NCI-H2029 (cell line): ENCODE results near the gene BCORL1.

ENCODE experiments used
- DNase-seq: peaks from one replicate; lab custom pipeline; 2025; lab: John Stamatoyannopoulos, UW

The BCORL1 gene

DNA sequence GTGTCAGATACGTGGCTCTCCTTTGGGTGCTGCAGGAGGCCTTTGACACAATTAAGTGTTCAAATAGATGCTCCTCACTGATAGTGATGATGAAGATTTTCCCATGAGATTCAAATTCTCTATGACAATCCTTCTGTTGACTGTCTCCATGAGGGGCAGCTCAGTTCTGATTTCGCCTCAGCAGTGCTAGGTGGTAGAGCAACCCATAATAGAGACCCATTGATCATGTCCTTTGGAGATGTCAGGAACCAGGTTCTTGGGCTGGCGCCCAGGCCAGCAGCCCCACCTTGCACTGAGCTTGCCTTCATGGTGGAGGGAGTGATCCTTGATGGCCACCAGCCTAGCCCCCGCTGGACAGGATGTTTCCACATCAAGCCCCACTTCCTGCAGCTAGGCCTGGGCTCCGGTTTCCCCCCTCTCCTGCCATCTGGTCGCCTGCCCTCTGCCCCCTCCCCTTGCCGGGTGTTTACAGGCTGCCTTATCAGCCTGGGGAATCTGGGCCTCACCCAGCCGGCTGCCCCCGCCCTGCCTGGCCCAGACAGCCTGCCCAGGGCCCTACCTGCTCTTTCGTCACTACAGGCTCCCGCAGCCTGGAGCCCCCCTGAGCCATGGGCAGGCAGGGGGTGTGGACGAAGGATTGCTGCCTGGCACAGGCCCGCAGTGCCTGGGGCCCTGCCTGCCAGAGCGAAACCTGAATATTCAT, 115.2 kb downstream of the BCORL1 start:
- DNase-seq: peak; percentile 7

DNA sequence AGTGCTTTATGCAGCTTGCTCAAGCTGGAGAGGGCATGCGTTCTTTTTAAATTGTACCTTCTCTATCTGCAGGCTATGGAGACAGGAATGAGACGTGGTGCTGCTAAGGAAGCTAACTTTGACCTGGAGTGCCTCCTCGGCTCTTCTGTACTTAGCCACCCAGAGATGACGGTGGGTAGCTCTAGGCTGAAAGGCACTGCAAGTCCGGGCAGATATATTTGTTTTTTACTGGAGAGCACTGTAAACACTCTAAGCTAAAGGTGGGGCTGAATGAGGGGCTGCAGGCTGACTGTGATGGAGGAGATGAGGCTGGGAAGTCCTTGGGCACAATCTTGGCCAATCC, 115.7 kb downstream of the BCORL1 start:
- DNase-seq: no peak

DNA sequence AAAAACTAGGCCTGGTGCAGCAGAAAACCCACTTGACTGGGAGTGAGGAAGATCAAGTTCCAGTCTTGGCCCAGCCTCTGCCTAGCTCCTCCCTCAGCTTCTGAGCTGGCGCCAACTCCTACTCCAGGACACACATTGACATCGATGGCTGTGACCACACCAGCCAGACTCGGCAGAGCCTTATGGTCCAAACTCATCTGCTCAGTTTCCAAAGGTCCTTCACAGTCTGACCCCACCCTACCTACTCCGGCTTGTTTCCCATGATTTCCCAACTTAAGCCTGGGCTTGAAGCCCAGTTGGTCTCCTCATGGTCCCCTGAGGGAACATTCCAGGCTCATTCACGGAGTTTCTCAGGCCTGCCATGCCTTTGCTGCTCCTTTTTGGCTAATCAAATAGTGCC, 117.7 kb downstream of the BCORL1 start:
- peak; percentile 50 for DNase-seq

- DNase-seq: no peak
These were observed 121.2 kb downstream of the BCORL1 start for GRCh38 chrX:130103605-130104004.

GRCh38 chrX:130105244-130105643, 122.8 kb downstream of the BCORL1 start:
- no peak for DNase-seq

DNA sequence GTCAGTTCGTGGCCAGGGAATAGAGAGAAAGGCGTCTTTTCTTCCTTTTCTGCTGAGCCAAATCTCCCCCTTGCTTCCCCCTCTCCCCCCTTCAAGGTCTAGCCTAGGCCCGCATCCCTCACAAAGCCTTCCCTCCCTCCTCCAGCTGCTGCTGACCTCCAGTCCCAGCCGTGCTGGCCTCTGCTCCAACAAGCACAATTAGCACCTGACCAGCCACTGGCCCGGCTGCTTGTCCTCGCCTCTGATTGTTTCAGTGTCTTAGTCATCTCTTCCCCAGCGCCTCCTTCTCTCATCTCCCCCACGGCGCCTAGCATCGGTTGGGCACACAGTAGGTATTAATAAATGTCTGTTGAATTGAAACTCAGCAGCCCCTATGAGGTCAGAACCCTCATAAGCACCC, 123.6 kb downstream of the BCORL1 start:
- DNase-seq: no peak
